ENCODE data around the gene PTPRJ.

DNA sequence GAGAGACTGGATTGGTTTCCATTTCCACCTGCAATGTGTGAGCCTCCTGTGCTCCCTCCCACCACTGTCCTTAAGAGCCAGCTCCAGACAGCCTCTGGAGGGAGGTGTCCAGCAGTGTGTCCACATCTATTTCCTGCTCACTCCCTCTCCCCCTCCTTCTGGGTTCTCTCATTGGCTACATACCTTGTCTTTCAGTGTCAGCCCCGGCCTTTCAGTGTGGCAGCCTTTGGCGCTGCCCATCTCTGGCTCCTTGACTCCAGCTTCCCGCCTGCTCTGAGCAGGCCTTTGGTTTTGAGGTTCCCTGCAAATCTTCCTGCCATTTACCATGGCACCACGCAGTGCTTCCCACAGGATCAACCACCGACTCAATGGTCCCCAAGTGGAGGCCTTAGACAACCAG, 19.0 kb upstream of the PTPRJ start:
- TF ChIP-seq, protein P1, sequence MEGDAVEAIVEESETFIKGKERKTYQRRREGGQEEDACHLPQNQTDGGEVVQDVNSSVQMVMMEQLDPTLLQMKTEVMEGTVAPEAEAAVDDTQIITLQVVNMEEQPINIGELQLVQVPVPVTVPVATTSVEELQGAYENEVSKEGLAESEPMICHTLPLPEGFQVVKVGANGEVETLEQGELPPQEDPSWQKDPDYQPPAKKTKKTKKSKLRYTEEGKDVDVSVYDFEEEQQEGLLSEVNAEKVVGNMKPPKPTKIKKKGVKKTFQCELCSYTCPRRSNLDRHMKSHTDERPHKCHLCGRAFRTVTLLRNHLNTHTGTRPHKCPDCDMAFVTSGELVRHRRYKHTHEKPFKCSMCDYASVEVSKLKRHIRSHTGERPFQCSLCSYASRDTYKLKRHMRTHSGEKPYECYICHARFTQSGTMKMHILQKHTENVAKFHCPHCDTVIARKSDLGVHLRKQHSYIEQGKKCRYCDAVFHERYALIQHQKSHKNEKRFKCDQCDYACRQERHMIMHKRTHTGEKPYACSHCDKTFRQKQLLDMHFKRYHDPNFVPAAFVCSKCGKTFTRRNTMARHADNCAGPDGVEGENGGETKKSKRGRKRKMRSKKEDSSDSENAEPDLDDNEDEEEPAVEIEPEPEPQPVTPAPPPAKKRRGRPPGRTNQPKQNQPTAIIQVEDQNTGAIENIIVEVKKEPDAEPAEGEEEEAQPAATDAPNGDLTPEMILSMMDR (IDR thresholded peaks at IDR 0.05): no peak
- TF ChIP-seq POLR2A (IDR thresholded peaks at IDR 0.05): no peak

All from right lobe of liver (tissue), 4 donors.